ENCODE data around the gene SF3A1. TPM values are rescaled to one million over a fixed set of nuclear protein-coding genes. Genes with fewer than 3 reads are reported as not detected.
A peak's percentile ranks its signal among the peaks of the same experiment; 100 is the strongest.

Gene SF3A1
- total and polyA plus RNA-seq, 2 of the 8 experiments (the other 6 are each of a cell fraction or from before 2014, with no cell fraction given) = 27.8 to 285 TPM

- TF ChIP-seq POLR2AphosphoS5 (IDR thresholded peaks at IDR 0.05; ENCODE audit: low read depth, low read length) (no peak), NRF1 (IDR thresholded peaks at IDR 0.05; ENCODE audit: low read depth, low read length) (no peak), FOSL1 (IDR thresholded peaks at IDR 0.05; ENCODE audit: insufficient read depth, low read depth, low read length) (no peak), RBBP5 (IDR thresholded peaks at IDR 0.05; ENCODE audit: borderline replicate concordance, low read depth, low read length) (no peak), CREB1 (IDR thresholded peaks at IDR 0.05) (no peak), NANOG (IDR thresholded peaks at IDR 0.05; ENCODE audit: insufficient read depth, low read depth, low read length, poor library complexity, severe bottlenecking) (no peak), BRCA1 (IDR thresholded peaks at IDR 0.05; ENCODE audit: low read depth, low read length) (no peak), TAF7 (optimal IDR thresholded peaks at IDR 0.05; ENCODE audit: borderline replicate concordance, low read depth, low read length) (no peak), CTCF (IDR thresholded peaks at IDR 0.05; ENCODE audit: control extremely low read depth in 1 of 3, insufficient read depth in 1 of 3, low read depth in 1 of 3, low read length in 3 of 3) (peak; percentile 48 to 74 (median 62))
These were observed 68.9 kb downstream of the SF3A1 start (continued) for GRCh38 chr22:30287648-30288418.
